ENCODE measurements around the gene DPY19L2. TPM values are rescaled to one million over a fixed set of nuclear protein-coding genes. Genes with fewer than 3 reads are reported as not detected.
"Not testable (repeated sequence)": the region's sequence is repeated elsewhere in the genome, so short reads cannot be mapped to it uniquely, and the experiment has no call there.

Gene DPY19L2
- total and polyA plus RNA-seq, 2 of the 4 experiments (the other 2 are of a cell fraction), result 0.90 to 1.6 TPM

DNA sequence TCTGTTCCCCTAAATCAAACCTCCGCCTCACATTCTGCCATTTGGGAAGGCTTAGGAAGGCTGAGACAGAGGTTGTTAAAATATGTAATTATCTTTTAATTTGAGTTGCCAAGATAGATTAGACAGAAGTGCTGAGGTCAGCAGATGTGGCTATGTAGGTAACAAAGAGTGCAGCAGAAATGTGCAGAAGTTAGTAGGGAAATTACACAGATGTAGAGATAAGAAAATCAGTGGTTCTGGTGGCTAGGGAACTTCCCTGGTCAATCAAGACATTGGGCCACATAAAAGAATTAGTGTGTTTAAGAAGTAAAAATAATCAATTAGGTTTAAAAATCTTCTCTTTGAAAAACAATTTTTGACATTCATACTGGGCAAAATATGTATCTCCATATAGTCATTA is 46.1 kb upstream of the DPY19L2 start:
- H2BK20ac ChIP-seq (ENCODE audit: low read depth, low read length); ATAC-seq (ENCODE audit: low read depth); H2BK120ac ChIP-seq (ENCODE audit: low read depth, low read length); H3K23ac ChIP-seq (ENCODE audit: low read depth, low read length); H2BK5ac ChIP-seq (ENCODE audit: low read depth, low read length, poor library complexity, severe bottlenecking); H2AK5ac ChIP-seq (ENCODE audit: low read depth, low read length); H4K91ac ChIP-seq (ENCODE audit: insufficient read depth, low read depth, low read length); H3K14ac ChIP-seq (replicated peaks; ENCODE audit: low read depth, low read length); H2AFZ ChIP-seq (replicated peaks; ENCODE audit: low read length, poor library complexity); H4K8ac ChIP-seq (ENCODE audit: low read depth in 2 of 2, low read length in 2 of 2); H3K56ac ChIP-seq (ENCODE audit: extremely low read depth, insufficient read depth, low read length); in situ Hi-C loops (cut with MboI; ENCODE audit: low sequenced_read_pairs); H4K20me1 ChIP-seq (ENCODE audit: insufficient read depth, low read length); H3K9me3 ChIP-seq (ENCODE audit: control insufficient read depth, insufficient read depth, low read length); H3K79me1 ChIP-seq (ENCODE audit: low read depth in 1 of 2, low read length in 2 of 2); H4K5ac ChIP-seq (ENCODE audit: low read depth, low read length); H2BK15ac ChIP-seq (ENCODE audit: low read depth, low read length); POLR2A ChIA-PET (ENCODE audit: unreplicated experiment); H3K4me3 ChIP-seq (ENCODE audit: insufficient read depth, low read depth, low read length); CTCF ChIA-PET; dilution Hi-C loops (cut with HindIII; ENCODE audit: low sequenced_read_pairs, unreplicated experiment); H2AK9ac ChIP-seq (replicated peaks; ENCODE audit: low read depth, low read length, poor library complexity); BruUV-seq (replicated peaks); H3K18ac ChIP-seq (ENCODE audit: low read depth, low read length); H3K4me2 ChIP-seq (ENCODE audit: low read depth, low read length); H3K36me3 ChIP-seq (ENCODE audit: control insufficient read depth, insufficient read depth, low read length); H3K4me1 ChIP-seq (ENCODE audit: control insufficient read depth, insufficient read depth, low read length); H3K4ac ChIP-seq (ENCODE audit: low read depth, low read length); DNase-seq; H3K9ac ChIP-seq (ENCODE audit: low read depth, low read length); H3K9me1 ChIP-seq (ENCODE audit: insufficient read depth, low read length); H3K27me3 ChIP-seq (ENCODE audit: control insufficient read depth, insufficient read depth, low read length); H3K27ac ChIP-seq (ENCODE audit: insufficient read depth, low read length); intact Hi-C loops (cut with micrococcal nuclease): not testable (repeated sequence)
- WGBS, 2 experiments (ENCODE audit: extremely low coverage in 2 of 2, insufficient read length in 1 of 2), result no CpG with 5 or more reads among the region's 1 CpG
- peak; percentile 92 for TF ChIP-seq MAFK (IDR thresholded peaks at IDR 0.05; ENCODE audit: low read depth, low read length)

- H2BK5ac ChIP-seq (ENCODE audit: low read depth, low read length, poor library complexity, severe bottlenecking); H4K91ac ChIP-seq (ENCODE audit: insufficient read depth, low read depth, low read length); DNase-seq; intact Hi-C loops (cut with micrococcal nuclease); H3K9me1 ChIP-seq (ENCODE audit: insufficient read depth, low read length); H3K27me3 ChIP-seq (ENCODE audit: control insufficient read depth, insufficient read depth, low read length); H3K9me3 ChIP-seq (ENCODE audit: control insufficient read depth, insufficient read depth, low read length); H3K79me1 ChIP-seq (ENCODE audit: low read depth in 1 of 2, low read length in 2 of 2); in situ Hi-C loops (cut with MboI; ENCODE audit: low sequenced_read_pairs); H3K27ac ChIP-seq (ENCODE audit: insufficient read depth, low read length); H3K18ac ChIP-seq (ENCODE audit: low read depth, low read length); H2BK15ac ChIP-seq (ENCODE audit: low read depth, low read length); POLR2A ChIA-PET (ENCODE audit: unreplicated experiment); H3K4ac ChIP-seq (ENCODE audit: low read depth, low read length); H2BK120ac ChIP-seq (ENCODE audit: low read depth, low read length); H3K4me3 ChIP-seq (ENCODE audit: insufficient read depth, low read depth, low read length); H3K9ac ChIP-seq (ENCODE audit: low read depth, low read length); H3K4me1 ChIP-seq (ENCODE audit: control insufficient read depth, insufficient read depth, low read length); ATAC-seq (ENCODE audit: low read depth); H2BK20ac ChIP-seq (ENCODE audit: low read depth, low read length); H3K36me3 ChIP-seq (ENCODE audit: control insufficient read depth, insufficient read depth, low read length); H2AK9ac ChIP-seq (replicated peaks; ENCODE audit: low read depth, low read length, poor library complexity); H3K14ac ChIP-seq (replicated peaks; ENCODE audit: low read depth, low read length); H3K4me2 ChIP-seq (ENCODE audit: low read depth, low read length); H2AK5ac ChIP-seq (ENCODE audit: low read depth, low read length); H3K23ac ChIP-seq (ENCODE audit: low read depth, low read length); H3K56ac ChIP-seq (ENCODE audit: extremely low read depth, insufficient read depth, low read length); CTCF ChIA-PET; dilution Hi-C loops (cut with HindIII; ENCODE audit: low sequenced_read_pairs, unreplicated experiment); H4K5ac ChIP-seq (ENCODE audit: low read depth, low read length); H4K20me1 ChIP-seq (ENCODE audit: insufficient read depth, low read length); H2AFZ ChIP-seq (replicated peaks; ENCODE audit: low read length, poor library complexity); BruUV-seq (replicated peaks); H4K8ac ChIP-seq (ENCODE audit: low read depth in 2 of 2, low read length in 2 of 2): not testable (repeated sequence)
- WGBS, 2 experiments (ENCODE audit: extremely low coverage in 2 of 2, insufficient read length in 1 of 2), result no CpG with 5 or more reads among the region's 2 CpGs
These were observed 45.4 kb upstream of the DPY19L2 start for GRCh38 chr12:63713681-63714075.
